ENCODE data around the gene SLC24A3. TPM values are rescaled to one million over a fixed set of nuclear protein-coding genes. Genes with fewer than 3 reads are reported as not detected.

Gene SLC24A3
- total and polyA plus RNA-seq, 4 experiments from 2014 or later = not detected

DNA sequence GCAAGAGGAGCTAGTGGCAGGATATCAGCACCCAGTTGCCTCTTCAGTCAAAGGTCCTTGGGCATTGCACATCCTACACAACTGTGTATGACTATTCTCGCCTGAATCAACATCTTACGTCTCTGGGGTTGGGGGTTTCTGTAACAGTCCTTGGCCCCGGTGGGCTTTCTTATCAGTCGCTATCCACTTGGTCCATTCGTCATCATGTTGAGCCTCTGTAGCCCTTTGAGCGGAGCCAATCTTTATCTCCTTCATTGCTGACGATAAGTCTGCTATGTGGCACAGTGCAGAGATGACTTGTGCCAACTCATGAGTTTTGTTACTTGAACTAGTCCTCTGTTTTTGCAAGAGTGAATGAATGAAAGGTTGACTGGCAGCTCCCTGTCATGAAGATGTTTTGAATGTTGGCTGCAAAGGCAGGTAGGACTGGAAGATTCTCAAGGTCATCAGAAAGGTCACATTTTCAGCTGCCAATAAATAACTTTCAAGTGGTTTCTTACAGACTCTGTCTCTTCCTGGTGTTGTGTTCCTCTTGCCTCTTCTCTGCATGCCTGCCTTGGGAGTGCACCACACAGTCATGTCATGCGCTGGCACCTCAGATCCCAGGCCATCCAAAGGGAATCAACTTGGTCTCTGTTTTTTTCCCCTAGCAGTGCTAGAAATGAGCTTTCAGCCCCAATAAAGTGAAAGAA lies 238.9 kb downstream of the SLC24A3 start:
- Histone ChIP-seq H3K9me3 (ENCODE audit: control insufficient read depth in 1 of 2, low read length in 2 of 2) (no peaks in the 10 kb centered on the region), H3K4me3 (ENCODE audit: low read length in 2 of 2) (no peak overlapping the region), H3K27ac (ENCODE audit: low read depth, low read length) (no peak overlapping the region), H3K27me3 (ENCODE audit: insufficient read depth, low read length) (no peaks in the 10 kb centered on the region), H3K36me3 (ENCODE audit: insufficient read depth, low read length) (no peaks in the 10 kb centered on the region), H3K4me1 (ENCODE audit: insufficient read depth, low read length) (no peaks in the 10 kb centered on the region)
- ChIA-PET CTCF (ENCODE audit: partially characterized antibody) (no interaction called here), POLR2A (ENCODE audit: partially characterized antibody) (no interaction called here)
- Mint-ChIP-seq H3K4me1 (no peaks in the 10 kb centered on the region), H3K27ac (no peak overlapping the region), H3K27me3 (no peaks in the 10 kb centered on the region), H3K36me3 (no peaks in the 10 kb centered on the region), H3K9me3 (peaks cover 0 to 13% (median 0%) of the 10 kb centered on the region in 8 donors), H3K4me3 (no peak overlapping the region)
- intact Hi-C loops (cut with micrococcal nuclease) = no loop called here
- DNase-seq = no peak

GRCh38 chr20:19451923-19452295 lies 239.5 kb downstream of the SLC24A3 start:
- ChIA-PET POLR2A (ENCODE audit: partially characterized antibody) (no interaction called here), CTCF (ENCODE audit: partially characterized antibody) (no interaction called here)
- H3K4me1 Mint-ChIP-seq = no peaks in the 10 kb centered on the region
- no peaks in the 10 kb centered on the region for H3K27me3 Mint-ChIP-seq
- H3K4me1 ChIP-seq (ENCODE audit: insufficient read depth, low read length) = no peaks in the 10 kb centered on the region
- peaks cover 0 to 13% (median 0%) of the 10 kb centered on the region in 8 donors for H3K9me3 Mint-ChIP-seq
- H3K9me3 ChIP-seq (ENCODE audit: control insufficient read depth in 1 of 2, low read length in 2 of 2) = no peaks in the 10 kb centered on the region
- H3K27ac Mint-ChIP-seq = no peak overlapping the region
- no peaks in the 10 kb centered on the region for H3K36me3 ChIP-seq (ENCODE audit: insufficient read depth, low read length)
- no peak for DNase-seq
- intact Hi-C loops (cut with micrococcal nuclease) = no loop called here
- H3K4me3 Mint-ChIP-seq = no peak overlapping the region
- no peak overlapping the region for H3K4me3 ChIP-seq (ENCODE audit: low read length in 2 of 2)
- H3K36me3 Mint-ChIP-seq = no peaks in the 10 kb centered on the region
- no peaks in the 10 kb centered on the region for H3K27me3 ChIP-seq (ENCODE audit: insufficient read depth, low read length)
- no peak overlapping the region for H3K27ac ChIP-seq (ENCODE audit: low read depth, low read length)

DNA sequence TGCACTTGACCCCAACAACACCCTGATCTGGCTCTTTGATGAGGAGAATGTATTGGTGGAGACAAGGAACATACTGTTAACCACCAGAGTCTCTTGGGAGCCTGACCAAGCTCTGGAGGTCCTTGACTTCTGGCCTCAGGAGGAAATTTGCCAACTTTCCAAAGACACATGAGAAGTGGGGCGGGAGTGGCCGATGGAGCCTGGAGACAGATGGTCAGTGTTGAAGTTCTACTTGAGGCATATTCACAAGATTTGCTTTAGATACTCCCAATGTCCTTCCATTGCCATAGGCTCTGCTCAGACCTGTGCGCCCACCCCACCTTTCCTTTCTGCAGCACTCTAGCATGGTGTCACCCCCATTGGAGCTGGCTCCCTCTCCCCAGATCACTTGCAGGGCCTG lies 241.0 kb downstream of the SLC24A3 start:
- Mint-ChIP-seq H3K9me3 (peaks cover 0 to 4% (median under 1%) of the 10 kb centered on the region in 8 donors), H3K36me3 (no peaks in the 10 kb centered on the region), H3K27ac (no peak overlapping the region), H3K4me1 (no peaks in the 10 kb centered on the region), H3K4me3 (no peak overlapping the region), H3K27me3 (no peaks in the 10 kb centered on the region)
- intact Hi-C loops (cut with micrococcal nuclease) = no loop called here
- CTCF ChIA-PET (ENCODE audit: partially characterized antibody) = no interaction called here
- H3K27me3 ChIP-seq (ENCODE audit: insufficient read depth, low read length) = no peaks in the 10 kb centered on the region
- DNase-seq = no peak
- no peaks in the 10 kb centered on the region for H3K4me1 ChIP-seq (ENCODE audit: insufficient read depth, low read length)
- H3K36me3 ChIP-seq (ENCODE audit: insufficient read depth, low read length) = no peaks in the 10 kb centered on the region
- no peak overlapping the region for H3K4me3 ChIP-seq (ENCODE audit: low read length in 2 of 2)
- POLR2A ChIA-PET (ENCODE audit: partially characterized antibody) = no interaction called here
- no peaks in the 10 kb centered on the region for H3K9me3 ChIP-seq (ENCODE audit: control insufficient read depth in 1 of 2, low read length in 2 of 2)
- H3K27ac ChIP-seq (ENCODE audit: low read depth, low read length) = no peak overlapping the region

DNA sequence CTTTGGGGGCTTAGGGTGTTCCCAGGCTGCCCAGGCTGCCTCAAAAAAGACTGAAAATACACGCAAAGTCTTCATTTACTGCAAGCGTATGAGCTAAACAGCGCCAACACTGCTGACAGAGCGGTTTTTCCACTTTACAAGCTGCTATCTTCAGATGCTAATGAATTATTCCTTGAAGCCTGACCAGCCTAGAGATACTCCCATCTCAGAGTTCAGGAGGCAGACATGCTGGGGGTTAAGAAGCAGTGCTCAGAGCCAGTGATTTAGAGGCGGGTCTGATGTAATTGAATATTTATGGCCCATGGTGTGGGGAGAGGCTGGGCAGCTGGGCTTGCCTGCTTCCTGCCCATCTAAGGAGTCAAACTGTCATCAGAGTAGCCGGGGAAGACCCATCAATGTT lies 241.4 kb downstream of the SLC24A3 start:
- H3K27ac Mint-ChIP-seq = no peak overlapping the region
- CTCF ChIA-PET (ENCODE audit: partially characterized antibody) = no interaction called here

GRCh38 chr20:19456595-19457395 lies 244.4 kb downstream of the SLC24A3 start:
- Mint-ChIP-seq H3K27ac (no peak overlapping the region), H3K4me3 (no peak overlapping the region), H3K9me3 (peaks cover 0 to 4% (median 1%) of the 10 kb centered on the region in 8 donors), H3K4me1 (no peaks in the 10 kb centered on the region), H3K36me3 (no peaks in the 10 kb centered on the region), H3K27me3 (no peaks in the 10 kb centered on the region)
- H3K27ac ChIP-seq (ENCODE audit: low read depth, low read length) = no peak overlapping the region
- intact Hi-C loops (cut with micrococcal nuclease) = no loop called here
- no peaks in the 10 kb centered on the region for H3K36me3 ChIP-seq (ENCODE audit: insufficient read depth, low read length)
- ChIA-PET POLR2A (ENCODE audit: partially characterized antibody) (no interaction called here), CTCF (ENCODE audit: partially characterized antibody) (no interaction called here)
- H3K9me3 ChIP-seq (ENCODE audit: control insufficient read depth in 1 of 2, low read length in 2 of 2) = no peaks in the 10 kb centered on the region
- no peak for DNase-seq
- H3K4me3 ChIP-seq (ENCODE audit: low read length in 2 of 2) = no peak overlapping the region
- H3K27me3 ChIP-seq (ENCODE audit: insufficient read depth, low read length) = no peaks in the 10 kb centered on the region
- no peaks in the 10 kb centered on the region for H3K4me1 ChIP-seq (ENCODE audit: insufficient read depth, low read length)

More for the DNA sequence above, 241.4 kb downstream of the SLC24A3 start:
- H3K36me3 ChIP-seq (ENCODE audit: insufficient read depth, low read length) = no peaks in the 10 kb centered on the region
- no peak overlapping the region for H3K27ac ChIP-seq (ENCODE audit: low read depth, low read length)
- no peaks in the 10 kb centered on the region for H3K36me3 Mint-ChIP-seq
- H3K4me3 Mint-ChIP-seq = no peak overlapping the region
- H3K4me3 ChIP-seq (ENCODE audit: low read length in 2 of 2) = no peak overlapping the region
- no peak for DNase-seq
- H3K9me3 Mint-ChIP-seq = peaks cover 0 to 3% (median 0%) of the 10 kb centered on the region in 8 donors
- POLR2A ChIA-PET (ENCODE audit: partially characterized antibody) = no interaction called here
- H3K27me3 Mint-ChIP-seq = no peaks in the 10 kb centered on the region
- H3K27me3 ChIP-seq (ENCODE audit: insufficient read depth, low read length) = no peaks in the 10 kb centered on the region
- H3K4me1 ChIP-seq (ENCODE audit: insufficient read depth, low read length) = no peaks in the 10 kb centered on the region
- intact Hi-C loops (cut with micrococcal nuclease) = no loop called here
- H3K4me1 Mint-ChIP-seq = no peaks in the 10 kb centered on the region
- H3K9me3 ChIP-seq (ENCODE audit: control insufficient read depth in 1 of 2, low read length in 2 of 2) = no peaks in the 10 kb centered on the region

- no peak overlapping the region for H3K27ac Mint-ChIP-seq
- H3K4me3 Mint-ChIP-seq = no peak overlapping the region
- ChIA-PET POLR2A (ENCODE audit: partially characterized antibody) (no interaction called here), CTCF (ENCODE audit: partially characterized antibody) (no interaction called here)
- Histone ChIP-seq H3K36me3 (ENCODE audit: insufficient read depth, low read length) (no peaks in the 10 kb centered on the region), H3K4me3 (ENCODE audit: low read length in 2 of 2) (no peak overlapping the region), H3K9me3 (ENCODE audit: control insufficient read depth in 1 of 2, low read length in 2 of 2) (no peaks in the 10 kb centered on the region), H3K27me3 (ENCODE audit: insufficient read depth, low read length) (no peaks in the 10 kb centered on the region), H3K27ac (ENCODE audit: low read depth, low read length) (no peak overlapping the region), H3K4me1 (ENCODE audit: insufficient read depth, low read length) (no peaks in the 10 kb centered on the region)
- peaks cover 0 to 4% (median 1%) of the 10 kb centered on the region in 8 donors for H3K9me3 Mint-ChIP-seq
- no peak for DNase-seq
- intact Hi-C loops (cut with micrococcal nuclease) = no loop called here
- no peaks in the 10 kb centered on the region for H3K4me1 Mint-ChIP-seq
- no peaks in the 10 kb centered on the region for H3K36me3 Mint-ChIP-seq
- no peaks in the 10 kb centered on the region for H3K27me3 Mint-ChIP-seq
Measured at GRCh38 chr20:19457611-19458010, 245.2 kb downstream of the SLC24A3 start.

GRCh38 chr20:19460386-19460785 lies 247.9 kb downstream of the SLC24A3 start:
- CTCF ChIA-PET (ENCODE audit: partially characterized antibody) = no interaction called here
- Histone ChIP-seq H3K27me3 (ENCODE audit: insufficient read depth, low read length) (no peaks in the 10 kb centered on the region), H3K27ac (ENCODE audit: low read depth, low read length) (no peak overlapping the region), H3K4me3 (ENCODE audit: low read length in 2 of 2) (no peak overlapping the region), H3K36me3 (ENCODE audit: insufficient read depth, low read length) (no peaks in the 10 kb centered on the region), H3K4me1 (ENCODE audit: insufficient read depth, low read length) (no peaks in the 10 kb centered on the region), H3K9me3 (ENCODE audit: control insufficient read depth in 1 of 2, low read length in 2 of 2) (no peaks in the 10 kb centered on the region)
- intact Hi-C loops (cut with micrococcal nuclease) = no loop called here
- no peak overlapping the region for H3K27ac Mint-ChIP-seq
- no peak overlapping the region for H3K4me3 Mint-ChIP-seq
- H3K27me3 Mint-ChIP-seq = no peaks in the 10 kb centered on the region
- H3K4me1 Mint-ChIP-seq = no peaks in the 10 kb centered on the region
- H3K9me3 Mint-ChIP-seq = peaks cover 0 to 4% (median 1%) of the 10 kb centered on the region in 8 donors
- no peaks in the 10 kb centered on the region for H3K36me3 Mint-ChIP-seq
- POLR2A ChIA-PET (ENCODE audit: partially characterized antibody) = no interaction called here
- no peak for DNase-seq

Data from CD4-positive, alpha-beta memory T cell (primary cell).